COR-L47 (cell line): ENCODE results near the gene KIZ.

Source experiments
- DNase-seq: peaks from one replicate; lab custom pipeline; 2025; lab: John Stamatoyannopoulos, UW

The KIZ gene

GRCh38 chr20:21177767-21178166 lies 51.9 kb downstream of the KIZ start:
- DNase-seq = no peak

- DNase-seq = no peak
Observed at GRCh38 chr20:21179757-21180156, 53.9 kb downstream of the KIZ start.

- DNase-seq = no peak
Observed at GRCh38 chr20:21180248-21180647, 54.4 kb downstream of the KIZ start.

- no peak for DNase-seq
Observed at GRCh38 chr20:21181028-21181427, 55.1 kb downstream of the KIZ start.

- DNase-seq = no peak
Observed at GRCh38 chr20:21182832-21183563, 57.1 kb downstream of the KIZ start.

- no peak for DNase-seq
Observed at GRCh38 chr20:21183722-21184121, 57.8 kb downstream of the KIZ start.

- no peak for DNase-seq
Observed at GRCh38 chr20:21184819-21185218, 58.9 kb downstream of the KIZ start.

- DNase-seq = no peak
Observed at GRCh38 chr20:21185849-21186248, 60.0 kb downstream of the KIZ start.

GRCh38 chr20:21189761-21190523 lies 64.1 kb downstream of the KIZ start:
- DNase-seq = peak; percentile 87

GRCh38 chr20:21190869-21191268 lies 65.0 kb downstream of the KIZ start:
- no peak for DNase-seq

GRCh38 chr20:21191839-21192238 lies 66.0 kb downstream of the KIZ start:
- DNase-seq = no peak

GRCh38 chr20:21202259-21202658 lies 76.4 kb downstream of the KIZ start:
- no peak for DNase-seq

- DNase-seq = no peak
Observed at GRCh38 chr20:21203088-21203656, 77.3 kb downstream of the KIZ start.

GRCh38 chr20:21206584-21206983 lies 80.7 kb downstream of the KIZ start:
- no peak for DNase-seq

- DNase-seq = peak; percentile 11
Observed at GRCh38 chr20:21208999-21209398, 83.1 kb downstream of the KIZ start.

- DNase-seq = no peak
Observed at GRCh38 chr20:21209668-21210067, 83.8 kb downstream of the KIZ start.

- DNase-seq = no peak
Observed at GRCh38 chr20:21213691-21214090, 87.8 kb downstream of the KIZ start.

- no peak for DNase-seq
Observed at GRCh38 chr20:21214431-21214830, 88.5 kb downstream of the KIZ start.

- no peak for DNase-seq
Observed at GRCh38 chr20:21219686-21220085, 93.8 kb downstream of the KIZ start.

- no peak for DNase-seq
Observed at GRCh38 chr20:21224217-21224616, 98.3 kb downstream of the KIZ start.

- no peak for DNase-seq
Observed at GRCh38 chr20:21225215-21225947, 99.5 kb downstream of the KIZ start.

GRCh38 chr20:21228511-21228910 lies 102.6 kb downstream of the KIZ start:
- no peak for DNase-seq

GRCh38 chr20:21229163-21229562 lies 103.3 kb downstream of the KIZ start:
- no peak for DNase-seq
